ENCODE measurements around the gene NHS.

DNA sequence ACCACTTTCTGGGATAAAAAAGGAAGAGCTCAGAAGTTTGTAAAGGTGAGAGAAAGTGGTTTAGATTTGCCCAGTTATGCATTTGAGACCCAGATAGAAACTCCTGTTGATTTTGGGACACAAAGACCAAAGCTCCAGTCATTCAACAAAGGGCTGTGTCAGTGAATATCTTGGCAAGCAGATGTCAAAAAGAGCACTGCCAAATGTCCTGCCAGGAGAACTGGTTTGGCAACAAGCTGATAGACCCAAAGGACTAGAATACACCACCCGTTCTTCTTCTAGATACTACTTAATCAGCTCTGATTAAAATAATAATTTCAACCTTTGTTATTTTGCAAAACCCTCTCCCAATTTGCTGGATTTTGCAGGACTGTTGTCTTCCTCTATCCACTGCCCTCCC, 121.4 kb downstream of the NHS start:
- TF ChIP-seq REST (IDR thresholded peaks at IDR 0.05; ENCODE audit: insufficient replicate concordance, low read depth) = no peak
- TF ChIP-seq CTCF (IDR thresholded peaks at IDR 0.05; ENCODE audit: insufficient read depth, low read length) = no peak
- TF ChIP-seq GABPA (IDR thresholded peaks at IDR 0.05; ENCODE audit: low read depth) = no peak
